Tibial artery (tissue), 4 donors: ENCODE results near the gene TXNDC11.

ENCODE experiments used
- DNase-seq, 2 donors: peaks; one replicate each; pipeline ENCODE4 v3.0.0-alpha.2; 2019
- H3K27ac ChIP-seq, 2 donors: fragments of 200-600 bp; sonication (generic) in 1 of 2; 1 replicate in 1 of 2; 2 replicates in 1 of 2; pipeline ENCODE4 v1.5.1; 2018 to 2019; ENCODE audit warnings: mild to moderate bottlenecking in 1 of 2
- H3K27me3 ChIP-seq, 2 donors: fragments of 200-600 bp; sonication (generic) in 1 of 2; one replicate each; pipeline versions ENCODE4 v1.5.1 to v1.6.0; 2016 to 2019
- H3K36me3 ChIP-seq, 3 donors: fragments of 200-600 bp; sonication (generic) in 2 of 3; one replicate each; pipeline ENCODE4 v1.5.1; 2016 to 2019; ENCODE audit warnings: mild to moderate bottlenecking in 2 of 3
- H3K4me1 ChIP-seq, 4 donors: fragments of 200-600 bp; sonication (generic) in 2 of 4; 1 replicate in 3 of 4; 2 replicates in 1 of 4; pipeline ENCODE4 v1.5.1; 2016 to 2019
- H3K4me3 ChIP-seq, 2 donors: fragments of 200-600 bp; sonication (generic) in 1 of 2; 1 replicate in 1 of 2; 2 replicates in 1 of 2; pipeline ENCODE4 v1.5.1; 2018 to 2019; ENCODE audit warnings: mild to moderate bottlenecking in 2 of 2
- H3K9me3 ChIP-seq, 3 donors: fragments of 200-600 bp; sonication (generic) in 1 of 3; one replicate each; pipeline ENCODE4 v1.5.1; 2016 to 2019
- CTCF ChIP-seq, 2 experiments: fragments of 200-600 bp in 1 of 2; fragments of 450-650 bp in 1 of 2; IDR thresholded peaks; one replicate each; pipeline ENCODE4 v1.5.1; 2017 to 2019; ENCODE audit warnings: antibody characterized with exemption in 2 of 2, mild to moderate bottlenecking in 1 of 2, moderate library complexity in 1 of 2
- intact Hi-C: fragments of 100-400 bp; cut with DNase I; formaldehyde crosslinking; loops from one replicate; pipeline ENCODE4 v1.15.0; 2023; ENCODE audit warnings: low total_unique reads

The TXNDC11 gene

GRCh38 chr16:11636172-11636721 lies 106.4 kb downstream of the TXNDC11 start:
- intact Hi-C loops, result loop anchor here (5.0 kb wide), 1 partner anchor 39 kb away; no protein-coding TSS in a partner anchor
- peaks cover 5 to 35% (median 29%) of the 10 kb centered on the region in 4 donors for H3K4me1 ChIP-seq

GRCh38 chr16:11635679-11636171 lies 106.9 kb downstream of the TXNDC11 start:
- Histone ChIP-seq H3K4me3 (no peak overlapping the region), H3K4me1 (peaks cover 5 to 30% (median 24%) of the 10 kb centered on the region in 4 donors), H3K9me3 (no peaks in the 10 kb centered on the region), H3K36me3 (no peaks in the 10 kb centered on the region), H3K27ac (no peak overlapping the region), H3K27me3 (no peaks in the 10 kb centered on the region)
- no peak for TF ChIP-seq CTCF (IDR thresholded peaks at IDR 0.05)
- no peak for DNase-seq
- intact Hi-C loops, result loop anchor here (5.0 kb wide), 1 partner anchor 38 kb away; no protein-coding TSS in a partner anchor

More at GRCh38 chr16:11636172-11636721, 106.4 kb downstream of the TXNDC11 start:
- no peak for TF ChIP-seq CTCF (IDR thresholded peaks at IDR 0.05)
- no peak for DNase-seq
- H3K9me3 ChIP-seq, result no peaks in the 10 kb centered on the region
- H3K27ac ChIP-seq, result no peak overlapping the region
- H3K27me3 ChIP-seq, result no peaks in the 10 kb centered on the region
- H3K4me3 ChIP-seq, result no peak overlapping the region
- H3K36me3 ChIP-seq, result no peaks in the 10 kb centered on the region

- H3K27ac ChIP-seq, result no peak overlapping the region
- no peak overlapping the region for H3K4me3 ChIP-seq
- no peaks in the 10 kb centered on the region for H3K27me3 ChIP-seq
- no peak for TF ChIP-seq CTCF (IDR thresholded peaks at IDR 0.05)
- intact Hi-C loops, result loop anchor here (5.0 kb wide), 1 partner anchor 38 kb away; no protein-coding TSS in a partner anchor
- H3K9me3 ChIP-seq, result no peaks in the 10 kb centered on the region
- no peak for DNase-seq
- peaks cover 4 to 25% (median 19%) of the 10 kb centered on the region in 4 donors for H3K4me1 ChIP-seq
- H3K36me3 ChIP-seq, result no peaks in the 10 kb centered on the region
Measured at GRCh38 chr16:11635113-11635652, 107.5 kb downstream of the TXNDC11 start.

- Histone ChIP-seq H3K27ac (no peak overlapping the region), H3K9me3 (no peaks in the 10 kb centered on the region), H3K36me3 (no peaks in the 10 kb centered on the region), H3K27me3 (no peaks in the 10 kb centered on the region), H3K4me3 (no peak overlapping the region), H3K4me1 (peaks cover 0 to 19% (median 14%) of the 10 kb centered on the region in 4 donors)
- no peak for DNase-seq
- intact Hi-C loops, result no loop called here
- TF ChIP-seq CTCF (IDR thresholded peaks at IDR 0.05), result no peak
Measured at GRCh38 chr16:11634312-11634711, 108.3 kb downstream of the TXNDC11 start.

- Histone ChIP-seq H3K27me3 (no peaks in the 10 kb centered on the region), H3K4me3 (no peak overlapping the region), H3K27ac (peak overlapping the region; percentile 80 to 81), H3K36me3 (no peaks in the 10 kb centered on the region), H3K4me1 (peaks cover 0 to 20% (median 14%) of the 10 kb centered on the region in 4 donors), H3K9me3 (no peaks in the 10 kb centered on the region)
- no peak for TF ChIP-seq CTCF (IDR thresholded peaks at IDR 0.05)
- DNase-seq, result no peak
- intact Hi-C loops, result no loop called here
Measured at GRCh38 chr16:11633113-11633512, 109.5 kb downstream of the TXNDC11 start.
